Activated naive CD8-positive, alpha-beta T cell treated with anti-CD3 and anti-CD28 coated beads, Interleukin-2, amount 10 ng/mL, durations not matched to agents 7 days and 5 days (primary cell): ENCODE results near the gene TSPAN33. TPM values are rescaled to one million over a fixed set of nuclear protein-coding genes. Genes with fewer than 3 reads are reported as not detected.

ENCODE experiments used
- ATAC-seq: fragments of 150-1000 bp; cut with Tn5 transposase; one replicate; pipeline ENCODE4 v1.10.0; 2021; ENCODE audit warnings: low read depth, moderate library complexity
- POLR2A ChIA-PET: fragments of 350-600 bp; sonication (Branson Sonifier 250); formaldehyde crosslinking; loops from one replicate; lab custom pipeline; 2021; ENCODE audit warnings: antibody characterized with exemption; lab: Charles Lee
- DNase-seq: peaks from one replicate; pipeline ENCODE4 v3.0.0; 2021
- H3K27ac Mint-ChIP-seq: one replicate; pipeline ENCODE4 v1.8.0; 2022; ENCODE audit warnings: mild to moderate bottlenecking, mixed read lengths
- H3K27me3 Mint-ChIP-seq: one replicate; pipeline ENCODE4 v1.8.0; 2022; ENCODE audit warnings: mild to moderate bottlenecking, moderate library complexity, mixed read lengths
- H3K36me3 Mint-ChIP-seq: one replicate; pipeline ENCODE4 v1.8.0; 2021; ENCODE audit warnings: mild to moderate bottlenecking, mixed read lengths
- H3K4me1 Mint-ChIP-seq: one replicate; pipeline ENCODE4 v1.8.0; 2021; ENCODE audit warnings: mixed read lengths
- H3K4me3 Mint-ChIP-seq: one replicate; pipeline ENCODE4 v1.8.0; 2022; ENCODE audit warnings: mild to moderate bottlenecking, moderate library complexity, mixed read lengths
- H3K9me3 Mint-ChIP-seq: one replicate; pipeline ENCODE4 v1.8.0; 2021; ENCODE audit warnings: mixed read lengths
- total RNA-seq, 2 experiments: library from RNA; stranded (reverse); gene quantifications; one replicate each; pipeline ENCODE4 v1.2.3, GENCODE V29; 2021

TSPAN33 gene
- total RNA-seq, 2 experiments from 2014 or later: 9.5 to 10.0 TPM

DNA sequence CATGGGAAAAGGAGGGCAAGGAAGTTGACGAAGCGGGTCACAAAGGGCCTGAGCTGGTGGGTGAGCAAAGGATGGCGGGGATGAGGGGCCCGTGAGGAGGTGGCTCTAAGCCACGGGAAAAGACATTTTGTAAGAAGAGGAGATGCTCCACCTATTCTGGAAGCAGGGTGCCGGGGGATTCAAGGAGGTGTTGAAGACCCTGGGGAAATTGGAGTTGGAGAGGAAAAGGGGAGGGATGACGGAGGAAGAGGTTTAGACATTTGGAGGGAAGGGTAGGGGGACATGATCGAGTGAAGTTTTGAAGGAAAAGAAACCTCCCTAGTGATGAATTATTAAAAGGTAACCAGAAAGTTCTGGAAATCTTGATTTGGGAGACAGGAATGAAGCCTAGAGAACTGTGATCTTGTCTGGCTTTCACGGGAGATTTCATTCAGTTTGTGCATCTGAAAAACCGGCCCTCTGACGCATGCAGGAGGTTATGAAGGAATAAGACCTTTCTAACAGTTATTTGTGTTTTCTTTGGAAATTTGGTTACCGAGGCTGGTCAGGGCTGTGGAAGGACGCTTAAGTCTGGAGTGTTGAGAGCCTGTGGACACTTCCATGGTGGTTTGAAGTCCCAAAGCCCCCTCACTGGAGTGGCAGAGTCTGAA is 45.3 kb downstream of the TSPAN33 start:
- peaks cover 62% of the 10 kb centered on the region for H3K27me3 Mint-ChIP-seq
- peaks cover 11% of the 10 kb centered on the region for H3K4me1 Mint-ChIP-seq
- H3K9me3 Mint-ChIP-seq: no peaks in the 10 kb centered on the region
- H3K27ac Mint-ChIP-seq: no peak overlapping the region
- ATAC-seq (no peak), DNase-seq (no peak)
- peak overlapping the region; percentile 69 for H3K4me3 Mint-ChIP-seq
- POLR2A ChIA-PET: no interaction called here
- no peaks in the 10 kb centered on the region for H3K36me3 Mint-ChIP-seq

DNA sequence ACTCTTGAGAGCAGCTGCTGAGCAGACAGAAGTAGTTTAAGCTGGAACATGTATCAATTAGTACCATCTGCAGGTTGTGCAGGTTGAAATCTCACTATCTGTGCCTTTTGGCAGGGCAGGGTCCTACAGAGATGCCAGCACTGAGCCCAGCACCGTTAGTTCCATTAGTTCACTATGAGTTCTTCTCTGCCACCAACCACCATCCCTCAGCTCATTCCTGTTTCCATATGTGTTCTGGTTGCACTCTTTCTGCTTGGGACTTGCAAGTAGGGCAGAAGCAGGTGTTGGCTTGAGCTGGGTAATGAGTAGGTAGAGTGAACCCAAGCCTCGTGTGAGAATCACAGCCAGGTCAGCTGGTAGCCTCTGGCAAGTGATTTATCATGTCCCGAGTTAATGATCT is 46.8 kb downstream of the TSPAN33 start:
- DNase-seq (no peak), ATAC-seq (no peak)
- peaks cover 55% of the 10 kb centered on the region for H3K27me3 Mint-ChIP-seq
- peaks cover 11% of the 10 kb centered on the region for H3K4me1 Mint-ChIP-seq
- H3K36me3 Mint-ChIP-seq: no peaks in the 10 kb centered on the region
- H3K9me3 Mint-ChIP-seq: no peaks in the 10 kb centered on the region
- POLR2A ChIA-PET: no interaction called here
- H3K27ac Mint-ChIP-seq: no peak overlapping the region
- H3K4me3 Mint-ChIP-seq: no peak overlapping the region

DNA sequence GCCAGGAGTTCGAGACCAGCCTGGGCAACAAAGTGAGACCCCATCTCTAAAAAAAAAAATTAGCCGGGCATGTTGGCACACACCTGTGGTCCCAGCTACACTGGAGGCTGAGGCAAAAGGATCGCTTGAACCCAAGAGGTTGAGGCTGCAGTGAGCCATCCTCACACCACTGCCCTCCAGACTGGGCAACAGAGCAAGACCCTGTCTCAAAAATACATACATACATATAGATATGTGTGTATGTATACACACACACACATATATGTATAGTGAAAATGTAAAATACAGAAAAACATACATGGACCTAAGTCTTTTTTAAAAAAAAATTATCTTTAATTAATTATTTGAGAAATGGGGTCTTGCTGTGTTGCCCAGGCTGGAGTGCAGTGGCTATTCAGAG is 49.4 kb downstream of the TSPAN33 start:
- H3K4me1 Mint-ChIP-seq: peaks cover 7% of the 10 kb centered on the region
- no peaks in the 10 kb centered on the region for H3K36me3 Mint-ChIP-seq
- no peak for DNase-seq
- no peak for ATAC-seq
- no peaks in the 10 kb centered on the region for H3K9me3 Mint-ChIP-seq
- peaks cover 43% of the 10 kb centered on the region for H3K27me3 Mint-ChIP-seq
- POLR2A ChIA-PET: interaction anchor here (0.6 kb wide), 1 partner anchor 673 kb away, joined by 3 read pairs; no protein-coding TSS in a partner anchor
- no peak overlapping the region for H3K4me3 Mint-ChIP-seq
- no peak overlapping the region for H3K27ac Mint-ChIP-seq

DNA sequence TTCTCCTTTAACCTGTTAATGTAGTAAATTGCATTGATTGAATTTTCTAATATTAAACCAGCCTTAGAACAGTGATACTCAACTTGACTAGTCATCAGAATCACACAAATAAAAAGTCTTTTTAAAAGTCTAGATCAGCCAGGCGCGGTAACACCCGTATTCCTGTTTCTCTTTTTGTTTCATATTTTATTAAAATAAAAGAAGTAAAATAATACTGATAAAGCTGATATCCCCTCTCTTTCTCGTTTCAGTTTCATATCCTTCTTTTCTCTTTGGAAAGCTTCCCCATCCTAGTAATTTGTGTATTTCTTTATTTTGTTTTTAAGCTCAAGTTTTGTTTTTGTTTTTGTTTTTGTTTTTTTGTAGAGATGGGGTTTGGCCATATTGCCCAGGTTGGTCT is 53.3 kb downstream of the TSPAN33 start:
- Mint-ChIP-seq H3K9me3 (no peaks in the 10 kb centered on the region), H3K36me3 (no peaks in the 10 kb centered on the region), H3K27ac (no peak overlapping the region), H3K4me3 (no peak overlapping the region), H3K27me3 (peaks cover 10% of the 10 kb centered on the region), H3K4me1 (no peaks in the 10 kb centered on the region)
- no peak for ATAC-seq
- POLR2A ChIA-PET: no interaction called here
- DNase-seq: no peak

DNA sequence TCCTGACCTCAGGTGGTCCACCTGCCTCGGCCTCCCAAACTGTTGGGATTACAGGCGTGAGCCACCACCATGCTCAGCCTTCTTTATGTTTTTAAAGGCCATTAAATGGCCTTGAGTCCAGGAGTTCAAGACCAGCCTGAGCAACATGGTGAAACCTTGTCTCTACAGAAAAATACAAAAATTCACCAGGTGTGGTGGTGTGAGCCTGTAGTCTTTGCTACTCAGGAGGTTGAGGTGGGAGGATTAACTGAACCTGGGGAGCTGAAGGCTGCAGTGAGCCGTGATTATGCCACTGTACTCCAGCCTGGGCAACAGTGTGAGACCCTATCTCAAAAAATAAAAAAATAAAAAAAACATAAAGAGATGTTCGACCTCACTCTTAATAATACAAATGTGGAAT is 54.9 kb downstream of the TSPAN33 start:
- POLR2A ChIA-PET: no interaction called here

DNA sequence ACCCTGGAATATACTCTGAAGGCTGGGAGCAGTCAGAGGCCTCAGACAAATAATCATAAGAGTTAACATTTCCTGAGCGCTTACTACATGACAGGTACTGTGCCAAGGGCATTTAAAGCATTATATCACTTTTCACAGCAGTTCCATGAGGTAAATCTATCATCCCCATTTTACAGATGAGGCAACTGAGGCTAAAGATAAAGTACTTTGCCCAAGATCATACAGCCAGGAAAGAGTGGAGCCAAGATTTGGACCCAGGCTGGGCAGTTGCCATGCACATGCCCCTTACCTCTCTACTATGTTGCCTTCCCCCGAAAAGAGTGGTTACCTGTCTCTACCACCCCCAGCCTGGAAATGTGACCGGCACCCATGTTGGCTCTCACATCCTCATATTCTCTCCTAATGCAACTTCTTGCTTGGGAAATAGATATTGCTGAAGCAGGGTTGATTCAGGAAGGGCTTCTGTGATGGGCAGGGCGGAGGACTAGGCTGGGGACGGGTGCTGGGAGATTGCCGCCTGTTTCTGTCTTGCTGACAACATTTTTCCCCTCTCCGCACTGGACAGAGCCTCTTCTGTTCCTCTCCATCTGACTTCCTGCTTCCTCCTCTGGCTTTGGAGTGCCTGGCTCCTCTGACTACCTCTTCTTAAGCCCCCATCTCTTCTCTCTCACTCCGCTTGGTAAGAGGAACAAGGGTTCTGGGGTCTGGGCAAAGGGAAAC is 57.7 kb downstream of the TSPAN33 start:
- Mint-ChIP-seq H3K36me3 (no peaks in the 10 kb centered on the region), H3K27me3 (peaks cover 6% of the 10 kb centered on the region), H3K9me3 (no peaks in the 10 kb centered on the region), H3K4me1 (peaks cover 3% of the 10 kb centered on the region), H3K27ac (no peak overlapping the region), H3K4me3 (no peak overlapping the region)
- POLR2A ChIA-PET: no interaction called here
- ATAC-seq: no peak
- DNase-seq: no peak

More for the DNA sequence above, 54.9 kb downstream of the TSPAN33 start:
- Mint-ChIP-seq H3K4me3 (no peak overlapping the region), H3K27ac (no peak overlapping the region), H3K4me1 (no peaks in the 10 kb centered on the region), H3K36me3 (no peaks in the 10 kb centered on the region), H3K9me3 (no peaks in the 10 kb centered on the region), H3K27me3 (peaks cover 10% of the 10 kb centered on the region)
- no peak for ATAC-seq
- DNase-seq: no peak

DNA sequence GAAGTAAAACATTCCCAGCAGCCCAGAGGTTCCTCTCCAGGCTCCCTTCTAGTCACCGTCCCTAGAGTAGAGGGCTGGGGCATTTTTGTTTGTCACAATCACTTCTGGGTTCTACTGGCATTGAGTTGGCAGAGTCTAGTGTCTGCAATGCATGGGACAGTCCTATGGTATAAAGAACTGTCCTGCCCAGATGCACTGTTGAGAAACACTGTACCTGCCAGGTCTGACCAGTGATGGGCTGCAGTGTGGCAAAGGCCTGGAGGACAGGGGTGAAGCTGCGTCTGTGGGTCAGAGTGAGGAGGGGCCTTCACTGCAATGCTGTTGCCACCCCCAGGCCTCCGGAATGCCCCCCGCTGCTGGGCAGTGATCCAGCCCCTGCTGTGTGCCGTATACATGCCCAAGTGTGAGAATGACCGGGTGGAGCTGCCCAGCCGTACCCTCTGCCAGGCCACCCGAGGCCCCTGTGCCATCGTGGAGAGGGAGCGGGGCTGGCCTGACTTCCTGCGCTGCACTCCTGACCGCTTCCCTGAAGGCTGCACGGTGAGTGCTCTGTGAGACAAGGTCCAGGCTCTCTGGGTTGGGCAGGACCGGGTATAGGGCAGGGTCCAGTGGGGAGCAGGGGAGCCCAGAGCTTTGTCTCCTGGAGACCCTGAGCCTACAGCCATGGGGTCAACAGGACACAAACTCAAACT is 58.7 kb downstream of the TSPAN33 start:
- ATAC-seq: no peak
- H3K4me3 Mint-ChIP-seq: no peak overlapping the region
- DNase-seq: no peak
- H3K36me3 Mint-ChIP-seq: no peaks in the 10 kb centered on the region
- H3K4me1 Mint-ChIP-seq: peaks cover 3% of the 10 kb centered on the region
- H3K27me3 Mint-ChIP-seq: peaks cover 5% of the 10 kb centered on the region
- H3K9me3 Mint-ChIP-seq: no peaks in the 10 kb centered on the region
- POLR2A ChIA-PET: no interaction called here
- no peak overlapping the region for H3K27ac Mint-ChIP-seq

DNA sequence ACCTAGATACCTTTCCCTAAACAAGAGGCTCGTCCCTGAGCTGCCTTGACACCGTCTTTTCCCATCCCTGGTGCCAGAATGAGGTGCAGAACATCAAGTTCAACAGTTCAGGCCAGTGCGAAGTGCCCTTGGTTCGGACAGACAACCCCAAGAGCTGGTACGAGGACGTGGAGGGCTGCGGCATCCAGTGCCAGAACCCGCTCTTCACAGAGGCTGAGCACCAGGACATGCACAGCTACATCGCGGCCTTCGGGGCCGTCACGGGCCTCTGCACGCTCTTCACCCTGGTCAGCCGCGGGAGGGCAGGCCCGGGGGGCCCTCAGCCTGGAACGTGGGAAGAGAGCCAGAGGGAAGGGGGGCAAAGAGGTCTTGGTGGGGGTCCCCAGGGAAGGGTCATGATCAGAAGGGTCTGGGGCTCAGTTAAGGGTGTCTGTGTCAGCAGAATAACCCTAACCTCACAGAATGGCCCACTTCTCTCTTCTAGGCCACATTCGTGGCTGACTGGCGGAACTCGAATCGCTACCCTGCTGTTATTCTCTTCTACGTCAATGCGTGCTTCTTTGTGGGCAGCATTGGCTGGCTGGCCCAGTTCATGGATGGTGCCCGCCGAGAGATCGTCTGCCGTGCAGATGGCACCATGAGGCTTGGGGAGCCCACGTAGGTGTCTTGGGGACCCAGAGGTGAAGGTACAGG is 60.8 kb downstream of the TSPAN33 start:
- DNase-seq: no peak

DNA sequence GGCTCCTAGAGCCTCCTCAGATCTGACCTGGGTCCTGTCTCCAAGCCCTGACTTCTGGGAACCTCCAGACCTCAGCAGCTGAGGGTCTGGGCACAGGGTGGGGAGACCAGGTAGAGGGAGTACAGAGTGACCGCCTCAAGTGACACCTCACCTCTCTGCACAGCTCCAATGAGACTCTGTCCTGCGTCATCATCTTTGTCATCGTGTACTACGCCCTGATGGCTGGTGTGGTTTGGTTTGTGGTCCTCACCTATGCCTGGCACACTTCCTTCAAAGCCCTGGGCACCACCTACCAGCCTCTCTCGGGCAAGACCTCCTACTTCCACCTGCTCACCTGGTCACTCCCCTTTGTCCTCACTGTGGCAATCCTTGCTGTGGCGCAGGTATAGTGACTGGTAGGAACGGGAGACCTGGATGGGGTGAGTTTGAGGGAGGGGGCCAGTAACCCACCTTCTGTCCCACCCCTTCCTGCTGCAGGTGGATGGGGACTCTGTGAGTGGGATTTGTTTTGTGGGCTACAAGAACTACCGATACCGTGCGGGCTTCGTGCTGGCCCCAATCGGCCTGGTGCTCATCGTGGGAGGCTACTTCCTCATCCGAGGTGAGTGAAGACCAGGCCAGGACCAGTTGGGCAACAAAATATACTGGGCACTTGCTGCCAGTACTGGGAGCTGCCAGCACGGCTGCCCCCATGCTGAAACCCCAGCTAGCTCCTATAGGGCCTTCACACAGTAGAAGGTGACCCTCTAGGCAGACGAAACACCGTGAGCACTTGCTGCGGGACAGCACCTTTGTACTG is 61.7 kb downstream of the TSPAN33 start:
- Mint-ChIP-seq H3K9me3 (no peaks in the 10 kb centered on the region), H3K4me3 (no peak overlapping the region), H3K27ac (no peak overlapping the region), H3K36me3 (no peaks in the 10 kb centered on the region), H3K27me3 (peaks cover 3% of the 10 kb centered on the region), H3K4me1 (peaks cover 5% of the 10 kb centered on the region)
- DNase-seq: no peak
- POLR2A ChIA-PET: no interaction called here
- no peak for ATAC-seq

More for the DNA sequence above, 60.8 kb downstream of the TSPAN33 start:
- Mint-ChIP-seq H3K27ac (no peak overlapping the region), H3K9me3 (no peaks in the 10 kb centered on the region), H3K4me1 (peaks cover 3% of the 10 kb centered on the region), H3K27me3 (peaks cover 3% of the 10 kb centered on the region), H3K36me3 (no peaks in the 10 kb centered on the region), H3K4me3 (no peak overlapping the region)
- no peak for ATAC-seq
- POLR2A ChIA-PET: no interaction called here

DNA sequence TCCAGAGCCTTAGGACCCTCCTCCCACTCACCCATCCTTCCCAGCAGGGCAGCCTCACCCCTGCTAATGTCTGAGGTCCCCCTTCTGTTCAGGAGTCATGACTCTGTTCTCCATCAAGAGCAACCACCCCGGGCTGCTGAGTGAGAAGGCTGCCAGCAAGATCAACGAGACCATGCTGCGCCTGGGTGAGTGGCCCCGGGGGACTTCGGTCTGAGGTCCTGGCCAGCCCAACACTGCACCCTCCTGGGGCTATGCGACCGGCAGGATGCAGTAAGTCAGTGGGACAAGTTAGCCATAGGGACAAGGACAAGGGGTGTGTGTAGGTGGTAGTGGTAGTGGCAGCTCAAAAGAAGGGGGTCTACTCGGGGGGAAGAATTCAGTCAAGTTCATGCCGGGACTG is 64.2 kb downstream of the TSPAN33 start:
- no peak overlapping the region for H3K27ac Mint-ChIP-seq
- peaks cover 3% of the 10 kb centered on the region for H3K27me3 Mint-ChIP-seq
- ATAC-seq (no peak), DNase-seq (no peak)
- H3K4me1 Mint-ChIP-seq: peaks cover 5% of the 10 kb centered on the region
- H3K36me3 Mint-ChIP-seq: no peaks in the 10 kb centered on the region
- POLR2A ChIA-PET: no interaction called here
- no peaks in the 10 kb centered on the region for H3K9me3 Mint-ChIP-seq
- no peak overlapping the region for H3K4me3 Mint-ChIP-seq

DNA sequence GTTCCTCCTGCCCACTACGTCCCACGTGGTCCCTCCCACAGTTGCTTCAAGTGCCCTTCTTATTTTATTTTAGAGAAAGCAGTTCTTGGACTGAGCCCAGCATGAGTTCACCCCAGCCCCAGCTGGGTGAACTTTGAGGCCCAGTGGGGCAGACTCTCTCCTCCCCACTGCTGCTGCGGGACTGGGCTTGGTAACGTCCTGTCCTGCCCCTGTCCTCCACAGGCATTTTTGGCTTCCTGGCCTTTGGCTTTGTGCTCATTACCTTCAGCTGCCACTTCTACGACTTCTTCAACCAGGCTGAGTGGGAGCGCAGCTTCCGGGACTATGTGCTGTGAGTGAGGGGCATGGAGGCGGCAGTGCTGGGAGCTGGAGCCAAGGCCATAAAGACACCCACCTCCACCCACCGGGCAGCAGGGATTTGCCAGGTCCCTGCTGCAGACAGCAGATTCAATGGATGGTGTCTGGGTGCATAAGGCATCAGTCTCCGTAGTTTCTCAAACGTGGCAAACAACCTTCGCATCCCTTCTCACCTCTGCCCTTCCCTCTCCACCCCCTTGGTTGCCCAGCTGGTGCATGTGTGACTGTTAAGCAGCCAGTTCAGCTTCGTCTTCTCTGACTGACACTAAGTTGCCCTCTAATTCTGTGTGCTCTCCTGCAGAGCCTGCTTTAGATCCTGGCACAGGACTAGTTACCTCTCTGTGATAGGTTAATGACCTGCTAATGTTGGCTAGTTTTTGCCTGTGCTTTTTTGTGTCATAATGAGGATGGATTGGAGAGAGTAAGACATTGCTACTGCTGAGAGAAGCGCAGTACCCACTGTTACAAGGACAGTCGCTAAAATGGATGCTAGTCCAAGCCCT is 64.8 kb downstream of the TSPAN33 start:
- POLR2A ChIA-PET: no interaction called here
- no peaks in the 10 kb centered on the region for H3K9me3 Mint-ChIP-seq
- H3K27ac Mint-ChIP-seq: no peak overlapping the region
- peaks cover 5% of the 10 kb centered on the region for H3K4me1 Mint-ChIP-seq
- no peak overlapping the region for H3K4me3 Mint-ChIP-seq
- no peaks in the 10 kb centered on the region for H3K36me3 Mint-ChIP-seq
- no peak for DNase-seq
- ATAC-seq: no peak
- H3K27me3 Mint-ChIP-seq: peaks cover 3% of the 10 kb centered on the region
